CD4-positive, alpha-beta T cell treated with Interleukin-17A for 4 hours (primary cell): ENCODE results near the gene TRIOBP.
A peak's percentile ranks its signal among the peaks of the same experiment; 100 is the strongest.
"Not testable (repeated sequence)": the region's sequence is repeated elsewhere in the genome, so short reads cannot be mapped to it uniquely, and the experiment has no call there.

Experiments used
- DNase-seq: peaks from one replicate; pipeline ENCODE4 v3.0.0-alpha.2; 2020; ENCODE audit warnings: mixed read lengths

The TRIOBP gene

GRCh38 chr22:37781434-37782059, 84.7 kb downstream of the TRIOBP start:
- DNase-seq, result no peak

DNA sequence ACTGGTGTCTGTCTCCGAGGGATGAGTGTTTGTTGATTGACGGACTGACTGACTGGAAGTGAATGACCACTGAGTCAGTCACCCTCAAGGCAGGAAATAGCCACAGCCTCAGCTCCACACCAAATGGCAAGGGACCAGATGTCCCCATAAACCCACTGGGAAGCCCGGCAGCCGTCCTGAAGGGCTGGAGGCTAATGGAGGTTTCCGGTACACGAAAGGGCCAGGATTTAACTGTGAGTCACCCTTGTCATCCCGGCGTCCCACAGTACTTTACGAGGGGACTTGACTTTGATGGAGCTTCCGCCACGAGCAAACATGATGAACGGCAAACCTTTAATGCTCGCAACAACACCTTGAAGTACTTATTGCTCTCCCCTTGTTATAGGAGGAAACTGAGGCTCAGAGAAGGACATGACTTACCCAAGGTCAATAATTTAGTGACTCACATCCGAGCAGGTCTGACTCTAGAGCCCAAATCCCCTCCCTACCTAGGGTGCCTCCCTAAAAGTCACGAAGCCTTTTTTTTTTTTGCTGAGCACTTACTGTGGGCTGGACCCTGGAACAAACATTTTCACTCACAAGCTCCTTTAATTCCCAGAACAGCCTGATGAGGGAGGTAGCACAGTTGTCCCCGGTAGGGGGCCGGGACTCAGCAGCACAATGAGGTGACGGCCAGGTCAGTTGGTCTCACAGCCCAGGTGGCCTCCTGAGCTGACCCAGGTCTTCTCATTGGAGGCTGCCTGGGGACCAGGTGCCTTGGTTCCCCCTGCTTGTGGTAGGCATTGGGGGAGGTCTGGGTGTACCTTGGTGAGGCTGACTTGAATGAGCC, 85.7 kb downstream of the TRIOBP start:
- DNase-seq, result no peak

DNA sequence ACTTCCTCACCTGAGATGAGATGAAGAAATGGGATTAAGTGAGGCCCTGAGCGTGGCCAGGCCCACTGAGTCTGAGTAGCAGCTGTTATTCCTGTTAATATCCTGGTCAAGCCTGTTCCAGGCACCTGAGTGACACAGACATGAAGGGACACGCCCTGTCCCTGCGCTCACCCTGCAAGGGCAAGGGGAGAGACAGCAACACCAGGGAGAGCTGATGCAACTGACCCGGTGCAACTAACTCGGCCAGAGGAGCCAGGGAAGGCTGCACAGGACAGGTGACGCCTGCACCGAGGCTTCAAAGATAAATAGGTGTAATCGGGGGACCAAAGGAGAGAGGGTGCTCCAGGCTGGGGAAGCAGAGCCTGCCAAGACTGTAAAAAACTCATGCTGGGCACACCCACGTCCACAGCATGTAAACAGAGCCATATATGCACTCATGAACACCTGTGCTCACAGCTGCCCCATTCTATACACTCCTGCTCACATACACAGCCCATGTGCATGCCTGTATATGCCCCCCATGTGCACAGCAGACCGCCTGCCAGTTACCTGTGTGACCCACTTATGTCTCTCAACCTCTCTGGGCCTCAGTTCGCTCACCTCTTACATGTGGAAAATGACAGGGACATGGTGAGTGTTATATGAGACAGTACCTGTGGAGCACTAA, 88.1 kb downstream of the TRIOBP start:
- DNase-seq, result no peak

- DNase-seq, result no peak
These were observed 93.4 kb downstream of the TRIOBP start for GRCh38 chr22:37790234-37790633.

- no peak for DNase-seq
These were observed 95.6 kb downstream of the TRIOBP start for GRCh38 chr22:37792494-37792893.

DNA sequence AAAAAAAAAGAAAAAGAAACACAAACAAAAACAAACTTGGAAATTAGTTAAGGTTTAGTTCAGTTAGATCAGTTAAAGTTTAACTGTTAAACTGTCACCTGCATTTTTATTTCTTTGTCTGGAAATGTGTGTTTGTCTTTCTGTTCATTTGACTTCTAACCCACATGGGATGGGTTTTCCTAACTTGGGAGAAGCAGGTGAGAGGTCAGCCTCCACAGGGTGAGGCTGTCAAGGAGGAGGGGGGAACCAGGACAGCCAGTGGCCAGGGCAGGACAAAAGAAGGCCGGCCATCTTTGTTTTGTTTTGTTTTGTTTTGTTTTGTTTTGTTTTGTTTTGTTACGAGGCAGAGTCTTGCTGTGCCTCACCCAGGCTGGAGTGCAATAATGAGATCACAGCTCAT, 97.5 kb downstream of the TRIOBP start:
- DNase-seq, result no peak

GRCh38 chr22:37796079-37796478, 99.2 kb downstream of the TRIOBP start:
- DNase-seq, result no peak

- DNase-seq, result not testable (repeated sequence)
These were observed 100.4 kb downstream of the TRIOBP start for GRCh38 chr22:37797259-37797658.

DNA sequence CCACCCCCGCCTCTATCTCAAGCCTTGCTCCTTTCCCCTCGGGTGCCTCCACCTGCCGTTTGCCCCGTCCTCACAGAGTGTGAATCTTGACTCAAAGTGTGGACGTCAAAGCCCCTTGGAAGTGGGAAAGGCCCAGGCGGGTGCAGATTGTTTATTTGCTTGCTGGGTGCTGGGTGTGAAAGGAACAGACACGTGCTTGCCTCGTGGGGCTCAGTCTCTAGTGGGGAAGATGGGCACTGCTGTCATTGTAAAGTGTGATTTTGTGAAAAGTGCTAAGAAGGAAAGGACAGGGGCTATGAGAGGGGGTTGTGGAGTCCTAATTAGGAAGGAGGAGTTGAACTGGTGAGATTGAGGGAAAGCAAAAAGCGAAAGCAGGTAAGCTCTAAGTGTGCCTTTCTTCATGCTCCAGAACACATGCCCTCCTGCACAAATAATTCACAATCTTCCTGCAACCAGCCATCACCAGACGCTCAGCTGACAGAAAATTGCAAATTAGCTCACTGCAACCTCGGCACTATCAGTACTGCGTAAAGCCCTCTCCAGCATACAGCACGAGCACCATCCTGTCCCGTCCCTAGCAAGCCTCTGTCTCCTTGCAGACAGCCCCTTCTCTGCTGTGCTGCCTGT, 101.1 kb downstream of the TRIOBP start:
- no peak for DNase-seq

GRCh38 chr22:37799979-37800378, 103.1 kb downstream of the TRIOBP start:
- not testable (repeated sequence) for DNase-seq

- peak; percentile 20 for DNase-seq
These were observed 105.1 kb downstream of the TRIOBP start for GRCh38 chr22:37801946-37802309.

DNA sequence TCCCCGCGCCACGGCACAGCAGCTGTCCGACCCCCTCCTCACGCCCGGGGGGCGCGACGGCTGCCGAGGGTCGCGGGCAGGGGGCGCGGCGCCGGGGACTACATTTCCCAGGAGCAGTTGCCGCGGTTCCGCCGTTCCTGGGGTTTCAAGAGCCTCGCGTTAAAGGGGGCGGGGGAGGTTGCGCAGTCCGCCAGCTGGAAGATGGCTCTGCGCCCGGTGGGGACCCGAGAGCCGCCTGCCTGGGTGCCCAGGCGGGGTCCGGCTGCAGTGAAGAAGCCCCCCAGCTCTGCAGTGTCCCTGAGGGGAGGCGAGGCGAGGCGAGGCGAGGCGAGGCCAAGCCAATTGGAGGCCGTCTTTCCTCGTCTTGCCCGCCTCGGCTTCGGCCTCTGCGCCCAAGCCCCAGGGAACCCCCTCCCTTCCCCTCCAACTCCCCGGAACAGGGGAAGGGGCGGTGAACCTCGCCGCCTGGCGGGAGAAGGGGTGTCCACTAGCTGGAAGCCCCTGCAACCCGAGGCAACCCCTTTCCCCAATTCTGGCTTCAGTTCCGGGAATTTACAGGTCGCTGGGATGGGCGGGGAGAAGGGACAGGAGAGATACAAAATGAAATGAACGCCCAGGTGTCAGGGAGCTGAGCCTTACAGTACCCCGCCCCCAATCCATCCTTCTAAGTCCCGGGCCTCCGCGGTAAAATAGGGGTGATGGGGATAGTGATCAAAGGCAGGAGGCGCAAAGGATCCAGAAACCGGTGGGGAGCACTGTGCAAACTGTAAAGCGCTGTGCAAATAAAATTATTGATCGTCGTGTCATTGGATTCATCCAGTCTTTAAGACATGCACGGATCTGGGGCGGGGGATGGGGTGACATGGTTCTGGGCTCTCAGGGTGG, 105.7 kb downstream of the TRIOBP start:
- peak; percentile 49 for DNase-seq

DNA sequence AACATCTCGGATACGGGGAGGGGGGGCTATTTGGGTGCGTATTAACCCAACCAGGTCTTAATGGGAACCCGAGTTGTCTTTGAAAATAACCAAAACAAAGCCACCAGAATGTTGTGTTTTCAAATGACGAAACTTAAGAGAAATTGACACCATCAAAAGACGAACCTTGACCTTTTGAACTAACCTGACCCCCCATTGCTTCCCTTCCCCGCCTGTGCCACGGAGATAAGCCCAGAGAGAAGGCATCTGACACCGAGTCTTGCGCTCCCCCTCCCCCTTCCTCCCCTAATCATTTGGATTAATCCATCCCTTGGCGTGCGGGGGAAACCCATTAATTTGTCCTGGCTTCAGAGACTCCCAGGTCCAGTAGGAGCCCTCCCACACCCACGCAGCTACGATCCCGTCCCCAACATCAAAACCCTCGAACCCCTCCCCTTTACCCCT, 106.4 kb downstream of the TRIOBP start:
- DNase-seq, result no peak

DNA sequence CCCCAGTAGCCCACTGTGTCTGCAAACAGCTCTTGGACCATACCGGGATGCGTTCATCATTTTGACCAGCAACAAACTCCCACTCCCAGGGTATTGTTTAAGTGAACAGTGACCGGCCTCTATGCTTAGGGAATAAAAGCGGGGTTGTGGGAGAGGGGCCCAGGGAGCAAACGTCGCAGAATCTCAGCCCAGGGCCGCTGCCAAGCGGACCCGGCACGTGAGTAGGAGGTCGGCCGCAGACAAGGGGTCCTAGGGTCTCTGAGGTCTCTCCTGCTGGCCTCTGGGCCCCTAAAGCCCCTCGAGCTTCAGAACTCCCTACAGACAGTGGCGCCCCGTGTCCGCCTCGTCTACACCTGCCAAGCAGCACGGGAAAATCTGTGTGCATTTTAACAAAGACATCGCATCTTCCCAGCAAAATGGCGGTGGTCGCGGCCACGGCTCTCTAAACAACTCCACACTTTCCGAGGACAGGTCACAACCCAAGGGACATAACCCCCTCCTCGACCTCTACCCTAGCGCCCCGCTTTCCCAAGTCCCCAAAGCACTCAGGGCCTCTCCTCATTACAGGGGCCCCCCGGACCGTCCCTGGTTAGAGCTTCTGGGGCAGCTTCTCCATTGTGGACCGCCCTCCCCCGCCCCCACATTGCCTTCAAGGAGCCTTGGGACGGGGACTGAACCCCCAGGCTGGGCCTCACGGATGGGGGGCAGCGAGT, 106.9 kb downstream of the TRIOBP start:
- no peak for DNase-seq

GRCh38 chr22:37804352-37804880, 107.6 kb downstream of the TRIOBP start:
- peak; percentile 9 for DNase-seq

- peak; percentile 80 for DNase-seq
These were observed 108.3 kb downstream of the TRIOBP start for GRCh38 chr22:37804881-37805809.

- DNase-seq, result no peak
These were observed 109.0 kb downstream of the TRIOBP start for GRCh38 chr22:37805810-37806277.

DNA sequence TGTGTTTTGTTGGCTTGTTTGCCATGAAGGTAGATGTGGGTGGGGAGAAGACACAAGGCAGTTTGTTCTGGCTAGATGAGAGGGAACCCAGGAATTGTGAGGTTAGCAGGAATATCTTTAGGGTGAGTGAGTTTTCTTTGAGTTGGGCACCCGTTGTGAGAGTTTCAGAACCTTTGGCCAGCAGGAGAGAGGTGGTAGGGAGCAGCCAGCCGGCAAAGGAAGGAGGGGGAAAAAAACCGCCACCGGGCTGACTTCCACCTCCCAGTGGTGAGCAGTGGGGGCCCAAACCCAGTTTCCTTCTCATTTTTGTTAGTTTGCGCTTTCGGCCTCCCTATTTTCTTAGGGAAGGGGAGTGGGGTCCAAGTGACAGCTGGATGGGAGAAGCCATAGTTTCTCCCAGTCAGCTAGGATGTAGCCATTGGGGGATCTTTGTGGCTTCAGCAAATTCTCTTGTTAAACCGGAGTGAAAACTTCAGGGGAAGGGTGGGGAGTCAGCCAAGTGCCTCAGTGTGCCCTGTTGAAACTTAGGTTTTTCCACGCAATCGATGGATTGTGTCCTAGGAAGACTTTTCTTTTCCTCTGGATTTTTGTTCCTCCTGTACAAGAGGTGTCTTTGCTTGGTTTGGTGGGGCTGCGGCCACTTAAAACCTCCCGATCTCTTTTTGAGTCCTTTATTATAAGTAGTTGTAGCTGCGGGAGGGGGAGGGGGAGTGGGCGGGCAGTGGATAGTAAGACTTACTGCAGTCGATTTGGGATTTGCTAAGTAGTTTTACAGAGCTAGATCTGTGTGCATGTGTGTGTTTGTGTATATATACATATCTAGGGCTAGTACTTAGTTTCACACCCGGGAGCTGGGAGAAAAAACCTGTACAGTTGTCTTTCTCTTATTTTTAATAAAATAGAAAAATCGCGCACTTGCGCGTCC, 109.8 kb downstream of the TRIOBP start:
- peak; percentile 21 for DNase-seq
